ENCODE data around the gene ZC3H10.

Gene ZC3H10

DNA sequence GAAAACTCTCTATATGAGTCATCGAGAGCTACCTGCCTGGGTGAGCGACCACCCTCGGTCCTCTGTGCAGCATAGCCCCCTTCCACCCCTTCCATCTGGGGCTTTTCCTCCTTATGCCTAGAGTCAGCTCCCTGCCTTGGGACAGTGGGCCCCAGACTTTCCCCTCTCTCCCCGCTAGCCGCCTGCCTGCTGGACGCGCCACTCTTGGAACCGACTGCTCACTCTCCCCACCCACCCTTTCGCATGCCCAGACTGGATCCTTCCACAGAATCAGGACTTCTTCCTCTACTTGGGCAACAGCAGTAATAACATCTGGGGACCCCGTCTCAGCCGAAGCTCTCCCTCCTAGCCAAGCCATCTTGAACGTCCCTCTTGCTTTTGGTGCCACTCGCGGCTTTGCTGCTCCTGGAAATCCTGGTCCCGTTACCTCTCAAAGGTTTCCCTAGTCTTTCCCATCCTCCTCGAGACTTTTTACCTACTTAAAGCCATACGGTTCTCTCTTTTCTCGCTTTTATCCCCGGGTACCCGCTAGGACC, 10.7 kb downstream of the ZC3H10 start:
- no peak for DNase-seq

DNA sequence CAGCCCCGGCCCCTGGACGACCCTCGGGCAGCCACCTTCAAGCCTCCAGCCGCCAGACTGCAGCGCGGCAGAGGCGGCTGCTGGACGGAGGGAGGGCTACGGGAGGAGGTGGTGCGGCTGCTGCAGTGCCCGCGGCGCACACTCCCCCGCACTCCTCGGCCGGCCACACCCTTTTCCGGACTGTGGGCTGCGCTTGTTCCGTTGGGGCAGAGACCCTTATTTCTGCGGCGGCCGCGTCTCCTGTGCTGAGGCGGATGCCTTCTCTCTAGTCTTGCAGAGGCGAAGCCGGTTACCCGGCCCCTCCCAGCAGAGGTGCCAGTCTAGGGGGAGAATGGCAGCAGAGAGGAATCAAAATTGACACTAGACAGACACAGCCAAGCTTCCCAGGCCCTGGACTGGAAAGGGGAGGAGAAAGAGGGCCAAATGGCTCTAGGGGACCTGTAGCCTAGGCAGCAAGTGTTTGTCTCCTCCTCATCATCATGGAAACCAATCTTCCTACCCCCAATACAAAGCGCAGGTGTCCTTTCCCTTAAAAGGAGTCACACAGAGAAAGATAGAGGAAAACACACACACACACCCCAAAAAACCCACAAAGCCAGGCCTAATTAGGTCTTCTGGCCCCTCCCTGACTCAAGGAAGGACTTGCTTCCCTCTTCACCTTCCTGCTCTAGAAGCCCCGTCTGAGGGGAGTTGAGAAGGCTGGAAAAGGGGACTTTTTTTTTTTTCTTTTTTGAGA, 11.3 kb downstream of the ZC3H10 start:
- DNase-seq: peak; percentile 44

DNA sequence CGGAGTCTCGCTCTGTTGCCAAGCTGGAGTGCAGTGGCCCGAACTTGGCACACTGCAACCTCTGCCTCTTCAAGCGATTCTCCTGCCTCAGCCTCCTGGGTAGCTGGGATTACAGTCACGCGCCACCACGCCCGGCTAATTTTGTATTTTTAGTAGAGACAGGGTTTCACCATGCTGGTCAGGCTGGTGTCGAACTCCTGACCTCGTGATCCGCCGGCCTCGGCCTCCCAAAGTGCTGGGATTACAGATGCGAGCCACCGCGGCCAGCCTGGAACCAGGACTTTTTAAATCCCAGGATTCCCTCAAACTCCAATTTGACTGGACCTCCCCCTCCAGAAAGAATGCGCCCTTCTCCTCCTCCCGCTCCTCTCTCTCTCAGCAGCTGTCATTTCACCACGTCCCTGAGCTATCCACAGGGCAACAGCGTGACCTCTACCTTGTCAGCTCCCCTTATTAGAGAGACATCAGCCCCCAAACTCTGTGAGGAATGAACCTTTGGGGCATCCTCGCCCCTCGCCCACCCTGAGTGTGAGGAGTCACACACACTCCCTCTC, 12.0 kb downstream of the ZC3H10 start:
- DNase-seq: no peak

DNA sequence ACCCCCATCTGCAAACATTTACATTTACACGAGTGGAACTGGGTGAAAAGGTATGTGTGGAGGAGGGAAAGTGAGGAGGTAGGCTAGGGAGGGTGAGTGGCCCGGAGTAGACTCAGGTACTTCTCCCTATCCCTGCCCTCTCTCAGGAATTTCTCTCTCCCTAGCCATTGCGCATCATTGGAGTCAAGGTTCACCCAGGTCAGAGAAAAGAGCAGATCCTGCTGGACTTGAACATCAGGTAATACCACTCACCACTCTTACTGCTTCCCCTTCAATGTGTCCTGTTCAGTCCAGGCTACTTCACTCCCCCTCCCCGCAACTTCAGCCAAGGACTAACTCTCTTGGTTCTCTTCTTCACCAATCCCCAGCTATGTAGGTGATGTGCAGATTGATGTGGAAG, 12.8 kb downstream of the ZC3H10 start:
- DNase-seq: no peak

DNA sequence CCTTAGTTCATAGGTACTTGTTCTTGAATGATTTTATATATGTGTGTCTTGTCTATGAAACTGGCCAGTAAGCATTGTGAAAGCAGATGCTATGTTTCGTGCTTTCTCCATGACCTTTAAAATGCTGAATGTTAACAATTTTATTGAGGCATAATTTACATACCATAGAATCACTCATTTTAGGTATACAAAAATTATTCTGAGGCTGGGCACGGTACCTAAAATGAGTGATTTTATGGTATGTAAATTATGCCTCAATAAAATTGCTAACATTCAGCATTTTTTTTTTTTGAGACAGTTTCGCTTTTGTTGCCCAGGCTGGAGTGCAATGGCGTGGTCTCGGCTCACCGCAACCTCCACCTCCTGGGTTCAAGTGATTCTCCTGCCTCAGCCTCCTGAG, 16.8 kb downstream of the ZC3H10 start:
- DNase-seq: no peak

DNA sequence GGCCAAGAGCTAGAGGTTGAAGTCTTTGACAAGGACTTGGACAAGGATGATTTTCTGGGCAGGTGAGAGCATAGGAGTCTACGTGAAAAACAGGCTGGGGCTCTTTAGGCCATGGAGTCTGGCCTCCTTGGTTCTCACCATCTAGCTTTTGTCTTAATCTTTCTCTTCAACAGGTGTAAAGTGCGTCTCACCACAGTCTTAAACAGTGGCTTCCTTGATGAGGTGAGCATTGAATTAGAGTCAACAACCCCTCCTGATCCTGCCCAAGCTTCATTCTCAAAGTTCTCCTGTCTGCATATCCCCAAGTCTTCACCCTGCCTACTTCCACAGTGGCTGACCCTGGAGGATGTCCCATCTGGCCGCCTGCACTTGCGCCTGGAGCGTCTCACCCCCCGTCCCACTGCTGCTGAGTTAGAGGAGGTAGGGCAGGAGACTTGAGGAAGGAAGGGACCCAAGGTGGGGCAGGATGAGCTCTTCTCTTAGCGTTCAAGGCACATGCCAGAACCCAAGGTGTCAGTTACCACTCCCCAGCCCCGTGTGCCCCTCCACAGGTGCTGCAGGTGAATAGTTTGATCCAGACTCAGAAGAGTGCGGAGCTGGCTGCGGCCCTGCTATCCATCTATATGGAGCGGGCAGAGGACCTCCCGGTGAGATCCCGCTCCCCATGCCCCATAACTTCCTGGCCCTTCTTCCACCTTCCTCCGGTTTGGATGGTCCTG, 19.9 kb downstream of the ZC3H10 start:
- DNase-seq: no peak

DNA sequence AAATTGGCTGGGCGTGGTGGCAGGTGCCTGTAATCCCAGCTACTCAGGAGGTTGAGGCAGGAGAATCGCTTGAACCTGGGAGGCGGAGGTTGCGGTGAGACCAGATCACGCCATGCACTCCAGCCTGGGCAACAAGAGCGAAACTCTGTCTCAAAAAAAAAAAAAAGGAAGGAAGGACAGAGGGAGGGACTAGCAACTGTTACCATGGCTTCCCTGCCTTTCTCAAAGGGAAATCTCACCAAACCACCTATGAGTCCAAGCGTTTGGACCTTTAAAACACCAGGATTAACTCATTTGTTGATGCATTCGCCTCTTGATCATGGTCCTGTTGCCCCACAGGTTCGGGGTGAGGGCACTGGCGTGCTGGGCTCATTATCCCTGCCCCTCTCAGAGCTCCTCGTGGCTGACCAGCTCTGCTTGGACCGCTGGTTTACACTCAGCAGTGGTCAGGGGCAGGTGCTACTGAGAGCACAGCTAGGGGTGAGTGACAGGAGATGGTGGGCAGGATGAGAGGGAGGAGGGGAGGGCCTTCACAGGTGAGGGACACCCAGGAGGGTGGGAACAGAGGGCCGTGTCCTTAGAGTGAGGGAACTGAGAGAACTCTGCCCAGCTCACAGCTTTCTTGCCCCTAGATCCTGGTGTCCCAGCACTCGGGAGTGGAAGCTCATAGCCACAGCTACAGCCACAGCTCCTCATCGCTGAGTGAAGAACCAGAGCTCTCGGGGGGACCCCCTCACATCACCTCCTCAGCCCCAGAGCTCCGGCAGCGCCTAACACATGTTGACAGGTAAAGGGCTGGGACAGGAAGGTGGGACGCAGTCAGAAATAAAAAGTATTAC, 24.1 kb downstream of the ZC3H10 start:
- DNase-seq: no peak

DNA sequence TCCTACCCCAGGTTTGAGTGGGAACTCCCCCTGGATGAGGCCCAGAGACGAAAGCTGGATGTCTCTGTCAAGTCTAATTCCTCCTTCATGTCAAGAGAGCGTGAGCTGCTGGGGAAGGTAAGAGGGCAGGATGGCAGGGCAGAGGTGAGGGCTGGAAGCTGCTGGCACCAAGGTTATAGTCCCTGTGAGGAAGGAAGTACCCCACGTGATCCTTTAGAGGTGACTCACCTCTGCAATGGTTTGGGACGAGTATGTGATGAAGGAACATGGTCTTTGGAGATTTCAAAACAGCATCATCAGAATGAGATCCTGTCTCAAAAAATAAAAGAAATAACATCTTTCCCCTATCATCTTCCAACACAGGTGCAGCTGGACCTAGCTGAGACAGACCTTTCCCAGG, 25.2 kb downstream of the ZC3H10 start:
- no peak for DNase-seq

DNA sequence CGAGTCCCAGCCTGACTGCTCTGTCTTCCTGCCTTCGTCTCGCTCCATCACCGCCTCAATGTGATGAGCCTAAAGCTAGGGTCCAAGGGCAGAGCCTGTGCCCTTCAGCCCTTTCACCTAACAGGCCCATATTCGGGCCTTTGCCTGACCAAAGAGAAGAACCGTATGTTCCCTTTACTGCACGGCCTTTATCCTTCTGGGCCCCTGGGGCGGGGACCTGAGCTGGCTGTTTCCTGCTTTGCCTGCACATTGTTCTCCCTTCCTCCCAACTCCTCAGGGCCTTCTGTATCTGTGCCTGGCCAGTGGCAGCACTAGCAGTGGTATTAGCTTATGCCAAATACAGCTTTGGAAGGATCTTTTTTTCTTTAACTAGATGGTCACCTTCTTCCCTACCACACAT, 25.8 kb downstream of the ZC3H10 start:
- DNase-seq: no peak

DNA sequence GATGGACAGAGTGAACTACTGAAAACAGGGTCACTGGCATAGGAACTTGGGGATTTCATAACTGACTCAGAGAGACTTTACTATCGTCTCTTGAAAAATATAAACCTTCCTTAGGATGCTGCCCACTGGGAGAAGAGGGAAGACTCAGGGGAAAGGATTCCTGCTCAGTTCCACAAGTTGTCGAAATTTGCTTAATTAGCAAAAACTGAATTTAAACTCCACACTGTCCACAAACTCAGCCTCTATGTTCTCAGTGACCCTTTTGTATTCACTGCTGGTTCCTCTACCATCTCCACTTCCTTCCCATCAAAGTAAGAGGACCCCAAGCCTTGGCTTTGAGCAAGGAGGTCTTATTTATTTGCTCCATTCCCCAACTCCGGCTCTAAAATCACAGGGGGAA, 27.2 kb downstream of the ZC3H10 start:
- DNase-seq: no peak

DNA sequence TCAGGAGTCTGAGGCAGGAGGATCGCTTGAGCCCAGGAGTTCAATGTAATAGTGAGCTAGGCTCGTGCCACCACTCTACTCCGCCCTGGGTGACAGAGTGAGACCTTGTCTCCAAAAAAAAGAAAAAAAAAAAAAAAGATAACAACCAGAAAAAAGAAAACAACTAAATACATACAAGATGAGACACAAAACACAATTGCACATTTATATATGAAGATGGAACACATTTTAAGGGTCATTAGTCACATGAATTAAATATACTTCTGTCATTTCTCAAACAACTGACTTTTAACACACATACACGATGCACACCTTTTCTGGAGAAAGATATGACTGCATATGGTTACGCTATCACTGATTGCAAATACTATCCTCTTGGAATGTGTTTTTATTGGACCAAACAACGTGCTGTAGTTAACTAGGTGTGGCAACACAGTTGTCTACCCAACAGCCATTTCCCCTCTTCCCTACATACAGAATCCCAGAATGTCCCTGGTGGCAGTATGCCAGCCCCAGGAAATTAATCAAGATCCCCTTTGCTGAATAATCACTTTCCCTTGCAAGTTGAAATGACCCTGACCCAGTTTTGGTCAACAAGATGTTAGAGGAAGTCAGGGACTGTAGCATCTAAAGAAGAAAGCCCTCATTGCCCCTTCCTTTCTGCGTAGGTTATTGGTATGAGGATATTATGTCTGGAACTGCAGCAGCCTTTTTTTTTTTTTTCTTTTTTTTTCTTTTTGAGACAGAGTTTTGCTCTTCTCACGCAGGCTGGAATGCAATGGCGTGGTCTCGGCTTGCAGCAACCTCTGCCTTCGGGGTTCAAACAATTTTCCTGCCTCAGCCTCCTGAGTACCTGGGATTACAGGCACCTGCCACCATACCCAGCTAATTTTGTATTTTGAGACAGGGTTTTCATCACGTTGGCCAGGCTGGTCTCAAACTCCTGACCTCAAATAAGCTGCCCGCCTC, 28.7 kb downstream of the ZC3H10 start:
- DNase-seq: no peak

DNA sequence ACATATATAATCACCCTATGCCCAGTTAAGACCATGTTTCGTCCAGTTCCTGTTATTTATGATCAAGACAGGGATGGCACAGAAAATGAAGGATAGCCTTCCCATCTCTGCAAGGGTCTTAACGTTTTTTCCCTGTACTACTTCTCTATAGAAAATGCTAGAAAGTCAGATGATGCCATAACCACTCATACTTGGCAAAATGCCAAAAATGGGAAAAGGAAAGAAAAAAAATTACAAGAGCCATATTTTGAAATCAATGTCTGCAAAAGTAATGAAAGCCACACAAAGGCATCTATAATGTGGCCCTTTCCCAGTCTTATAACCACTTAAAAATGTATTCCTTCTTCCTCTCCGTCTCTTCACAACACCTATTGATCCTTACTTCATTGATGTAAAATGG, 32.5 kb downstream of the ZC3H10 start:
- no peak for DNase-seq

DNA sequence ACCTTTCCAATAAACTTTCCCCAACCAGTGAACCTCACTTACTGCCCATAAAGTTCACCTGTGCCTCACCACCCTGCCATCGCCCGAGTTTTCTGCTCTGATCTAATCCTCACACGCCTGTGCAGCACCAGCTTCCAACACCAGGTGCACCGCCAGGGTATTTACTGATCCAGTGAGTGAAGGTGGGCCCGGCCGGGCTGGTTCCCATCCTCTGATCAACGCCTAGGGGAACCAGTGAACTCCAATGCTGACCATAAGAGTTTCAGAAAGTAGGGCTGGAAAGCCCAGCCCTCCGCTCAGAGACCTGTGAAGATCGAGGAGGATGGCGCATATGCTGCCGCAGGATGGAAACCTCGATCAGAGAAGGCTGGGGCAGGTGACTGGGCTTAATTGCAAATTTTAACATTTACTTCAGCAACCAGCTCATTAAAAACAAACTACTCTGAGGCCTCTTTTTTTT, 33.6 kb downstream of the ZC3H10 start:
- peak; percentile 48 for DNase-seq

DNA sequence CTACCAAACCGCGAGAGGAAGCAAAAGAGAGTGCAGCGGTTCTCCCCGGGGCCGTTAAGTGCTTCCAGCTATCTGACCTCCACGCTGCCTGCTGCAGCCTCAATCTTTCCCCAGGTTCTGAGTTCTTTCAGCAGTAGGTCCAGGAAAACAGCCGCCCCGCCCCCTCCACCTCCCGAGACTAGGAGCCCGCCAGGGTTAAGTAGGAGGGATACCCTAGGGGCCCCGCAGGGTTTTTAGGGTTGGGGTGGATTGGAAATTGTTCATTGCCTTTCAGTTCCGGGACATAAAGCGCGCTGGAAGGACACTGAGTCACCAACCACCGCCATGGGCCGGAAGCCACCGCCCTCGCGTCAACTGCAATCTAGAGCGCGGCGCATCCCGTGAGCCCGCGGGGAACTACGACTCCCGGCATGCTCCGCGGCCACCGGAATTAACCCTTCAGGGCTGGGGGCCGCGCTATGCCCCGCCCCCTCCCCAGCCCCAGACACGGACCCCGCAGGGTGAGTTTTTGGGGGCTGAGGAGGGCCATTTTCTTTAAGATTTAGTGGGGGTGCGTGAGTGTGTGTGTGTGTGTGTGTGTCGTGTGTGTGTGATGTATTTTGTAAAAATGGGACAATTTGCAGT, 34.2 kb downstream of the ZC3H10 start, which contains the start of gene MYL6B:
MYL6B (plus strand) TSS at position 456 of the 624 bp plus-strand sequence. CDS start 1,332 bp downstream, outside the sequence.
- DNase-seq: peak; percentile 82

DNA sequence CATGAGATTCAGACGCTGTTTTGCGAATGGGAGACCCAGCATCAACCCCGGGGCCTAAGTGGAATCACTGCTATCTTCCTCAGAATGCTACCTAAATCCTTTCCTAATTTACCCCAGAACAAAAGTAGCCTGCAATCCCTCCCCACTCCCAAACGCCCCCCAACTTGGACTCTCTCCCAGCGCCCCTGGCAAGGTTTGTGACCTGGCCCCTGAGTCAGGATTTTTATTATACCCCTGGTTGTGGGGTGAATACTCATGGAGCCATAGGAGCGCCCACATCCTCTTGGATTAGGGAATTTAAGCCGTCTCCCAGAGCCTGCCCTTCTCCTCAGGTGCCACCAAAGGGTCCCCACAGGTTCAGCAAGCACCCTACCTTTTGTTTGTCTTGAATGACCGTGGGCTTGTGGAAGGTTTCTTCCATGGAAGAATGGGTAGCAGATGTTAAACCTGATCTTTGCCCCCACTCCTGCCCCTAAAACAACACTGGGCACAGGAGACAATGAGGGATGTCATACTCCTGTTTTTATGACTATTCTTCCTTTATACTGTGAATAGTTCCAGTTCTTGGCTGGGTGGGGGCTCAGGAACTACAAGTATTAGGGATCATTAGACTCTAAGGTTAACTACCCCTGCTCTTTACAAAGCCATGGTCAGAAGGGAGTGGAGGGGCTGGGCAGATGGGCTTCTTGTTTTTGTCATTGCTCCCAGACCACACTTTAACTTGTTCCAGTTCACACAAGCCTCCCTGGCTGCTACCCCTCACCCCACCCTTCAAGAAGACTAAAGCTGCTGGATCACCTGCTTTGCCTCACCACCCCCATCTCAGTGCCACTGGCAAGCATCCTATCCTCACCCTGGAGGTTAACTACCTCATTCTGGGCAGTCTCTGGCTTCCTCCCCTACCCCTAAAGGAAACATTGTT, 35.0 kb downstream of the ZC3H10 start:
- DNase-seq: no peak

DNA sequence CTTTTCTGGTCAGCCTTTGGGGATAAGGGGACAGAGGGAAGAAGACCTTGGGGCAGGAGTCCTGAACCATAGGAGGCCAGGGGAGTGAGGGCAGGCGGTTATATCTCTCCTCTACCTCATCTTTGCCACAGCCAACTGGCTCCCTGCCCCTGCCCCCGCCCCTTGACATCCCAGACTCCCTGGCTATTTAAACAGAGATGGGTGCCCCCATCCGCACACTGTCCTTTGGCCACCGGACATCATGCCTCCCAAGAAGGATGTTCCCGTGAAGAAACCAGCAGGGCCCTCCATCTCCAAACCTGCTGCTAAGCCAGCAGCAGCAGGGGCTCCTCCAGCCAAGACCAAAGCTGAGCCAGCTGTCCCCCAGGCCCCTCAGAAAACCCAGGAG, 35.6 kb downstream of the ZC3H10 start:
- no peak for DNase-seq

DNA sequence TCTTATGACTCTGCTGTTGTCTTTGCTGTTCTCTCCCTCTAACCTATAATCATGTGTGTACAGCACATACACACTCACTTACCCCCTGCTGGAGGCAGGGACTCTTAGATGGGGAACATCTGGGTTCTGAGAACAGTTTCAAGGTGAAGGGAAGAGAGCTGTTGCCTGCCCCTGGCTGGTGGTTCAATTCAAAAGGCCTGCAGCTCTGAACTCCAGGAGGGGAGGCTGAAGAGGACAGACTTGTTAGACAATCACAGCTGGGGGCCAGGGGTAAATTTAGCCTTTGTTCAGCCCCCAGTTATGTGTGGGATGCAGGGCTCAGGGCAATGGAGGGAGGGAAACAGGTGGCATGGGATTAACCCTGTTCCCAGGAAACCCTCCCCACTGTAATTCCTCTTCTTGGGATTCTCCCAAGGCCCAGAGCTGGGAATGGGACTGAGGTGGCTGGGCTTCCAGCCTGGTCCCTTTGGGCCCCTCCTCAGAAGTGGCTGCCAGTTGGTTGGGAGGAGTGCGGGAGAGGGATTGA, 36.2 kb downstream of the ZC3H10 start:
- DNase-seq: no peak

DNA sequence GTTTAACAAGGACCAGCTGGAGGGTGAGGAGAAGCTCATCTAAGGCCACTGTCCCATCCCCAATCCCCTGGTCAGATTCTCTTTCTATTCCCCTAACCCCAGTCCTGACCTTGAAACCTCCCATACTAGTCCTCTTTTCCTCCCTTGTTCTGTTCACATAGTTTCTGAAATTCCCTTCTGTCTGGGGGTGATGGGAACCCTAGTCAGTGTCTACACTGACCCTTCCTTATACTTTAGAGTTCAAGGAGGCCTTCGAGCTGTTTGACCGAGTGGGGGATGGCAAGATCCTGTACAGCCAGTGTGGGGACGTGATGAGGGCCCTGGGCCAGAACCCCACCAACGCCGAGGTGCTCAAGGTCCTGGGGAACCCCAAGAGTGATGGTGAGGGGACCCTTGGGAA, 36.8 kb downstream of the ZC3H10 start:
- DNase-seq: no peak

DNA sequence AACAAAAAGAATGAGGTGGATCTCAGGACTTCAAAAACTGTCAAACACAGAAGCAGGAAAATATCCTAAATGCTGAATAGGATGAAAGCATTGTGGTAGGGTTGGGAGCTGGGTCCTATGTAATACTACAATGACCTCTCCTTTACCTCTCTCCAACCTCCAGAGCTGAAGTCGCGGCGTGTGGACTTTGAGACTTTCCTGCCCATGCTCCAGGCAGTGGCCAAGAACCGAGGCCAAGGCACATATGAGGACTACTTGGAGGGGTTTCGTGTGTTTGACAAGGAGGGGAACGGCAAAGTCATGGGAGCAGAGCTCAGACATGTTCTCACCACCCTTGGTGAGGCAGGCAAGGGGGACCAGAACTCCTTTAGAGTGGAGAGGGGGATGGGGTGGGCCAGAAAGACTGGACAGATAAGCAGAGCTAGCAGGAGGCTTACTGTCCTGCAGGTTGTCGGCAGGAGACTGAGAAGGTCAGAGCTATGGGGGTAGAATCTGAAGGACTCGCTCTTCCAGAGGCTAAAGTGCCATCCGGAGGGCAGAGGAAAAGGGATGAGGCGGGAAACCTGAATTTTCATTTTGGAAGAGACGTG, 37.3 kb downstream of the ZC3H10 start:
- DNase-seq: no peak
